ENCODE data around the gene RBM18. TPM values are rescaled to one million over a fixed set of nuclear protein-coding genes. Genes with fewer than 3 reads are reported as not detected.

RBM18 gene, protein sequence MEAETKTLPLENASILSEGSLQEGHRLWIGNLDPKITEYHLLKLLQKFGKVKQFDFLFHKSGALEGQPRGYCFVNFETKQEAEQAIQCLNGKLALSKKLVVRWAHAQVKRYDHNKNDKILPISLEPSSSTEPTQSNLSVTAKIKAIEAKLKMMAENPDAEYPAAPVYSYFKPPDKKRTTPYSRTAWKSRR
- total RNA-seq: 11.1 and 11.2 TPM in 2 replicates

DNA sequence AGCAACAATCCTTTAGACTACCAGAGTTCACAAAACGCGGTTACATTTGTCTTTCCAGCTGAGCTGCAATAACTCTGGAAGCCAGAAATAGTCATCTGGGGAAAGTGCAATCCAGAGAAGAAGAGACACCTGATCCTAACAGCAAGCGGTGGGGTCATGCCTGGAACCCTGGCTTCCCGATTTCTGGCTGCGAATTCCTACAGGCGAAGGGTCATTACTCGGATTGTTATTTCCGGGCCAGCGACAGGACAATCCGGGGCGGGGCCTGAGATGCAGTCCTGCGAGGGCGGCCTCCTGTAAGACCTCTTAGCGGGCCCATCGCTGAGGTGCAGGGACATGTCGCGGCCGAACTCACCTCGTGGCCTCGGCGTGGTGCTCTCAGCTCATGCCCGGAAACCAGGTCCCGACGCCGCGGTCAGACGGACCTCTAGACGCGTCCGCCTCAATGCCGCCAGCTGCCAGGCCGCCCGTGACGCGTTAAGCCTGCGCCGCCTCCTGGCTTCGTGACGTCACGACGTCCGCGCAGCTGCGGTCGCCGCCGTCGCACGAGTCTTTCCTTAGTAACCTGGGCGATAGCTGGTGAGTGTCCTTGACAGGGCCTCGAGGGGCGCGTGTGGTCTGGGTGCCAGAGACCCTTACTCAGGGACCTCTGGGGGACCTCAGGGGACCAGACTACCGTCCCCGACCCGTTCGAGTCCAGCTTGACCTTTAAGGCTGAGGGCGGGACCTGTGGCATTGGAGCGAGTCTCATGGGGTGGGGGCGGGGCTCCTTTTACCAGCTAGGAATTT lies at the start of gene RBM18, which contains the start of gene MRRF:
TSS of gene RBM18 (minus strand) at position 481 of the 789 bp plus-strand sequence. CDS start 3,348 bp downstream, outside the sequence.
TSS of gene MRRF (plus strand) at position 523 of the 789 bp plus-strand sequence. CDS start 6,010 bp downstream, outside the sequence.

DNA sequence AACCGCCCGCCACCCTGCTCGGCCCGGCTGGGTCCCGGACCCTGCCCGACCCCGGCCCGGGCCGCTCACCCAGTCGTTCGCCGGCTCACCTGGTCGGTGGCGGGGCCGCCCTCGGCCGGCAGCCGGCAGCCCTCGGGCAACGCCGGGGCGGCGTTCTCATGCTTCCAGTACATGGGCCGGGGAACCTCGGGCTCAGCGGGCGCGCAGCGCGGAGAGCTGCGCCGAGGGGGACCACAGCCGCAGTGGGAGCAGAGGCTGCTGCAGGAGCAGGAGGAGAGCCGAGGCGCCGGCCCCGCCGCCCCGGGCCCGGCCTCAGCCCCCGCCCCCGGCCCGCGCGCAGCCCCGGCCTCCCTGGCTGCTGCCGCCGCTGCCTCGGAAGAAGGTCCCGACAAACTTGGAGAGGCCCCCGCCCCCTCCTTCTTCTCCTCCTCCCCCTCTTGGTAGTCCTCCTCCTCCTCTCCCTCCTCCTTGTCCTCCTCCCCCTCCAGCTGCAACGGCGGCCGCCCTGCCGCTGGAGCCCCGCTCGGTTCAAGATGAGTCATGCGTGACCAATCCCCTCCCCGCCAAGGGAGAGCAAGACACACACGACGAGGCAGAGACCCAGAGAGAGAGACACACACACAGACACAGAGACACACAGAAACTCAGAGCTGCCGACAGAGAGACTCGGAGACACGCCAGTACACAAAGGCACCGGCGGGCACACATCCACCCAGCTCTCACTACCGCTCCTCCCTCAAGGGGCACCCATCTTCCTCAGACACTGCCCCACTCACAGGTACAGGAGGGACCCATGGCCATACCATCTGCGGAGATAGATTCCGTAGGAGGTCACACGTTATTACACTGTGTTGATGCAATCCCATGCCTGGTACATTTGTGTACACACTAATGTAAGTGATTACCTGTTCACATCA lies 35.8 kb downstream of the RBM18 start, which contains the start of gene LHX6:
TSS of gene LHX6 (minus strand) at position 390 of the 917 bp plus-strand sequence. CDS start at position 173, 217 bp downstream.

Other genes starting within 250 kb of the RBM18 start
- gene TTLL11, start 171.5 kb downstream of the RBM18 start, total RNA-seq: 6.4 and 6.7 TPM in 2 replicates
- gene NDUFA8, start 105.1 kb downstream of the RBM18 start, total RNA-seq: 17.9 and 27.1 TPM in 2 replicates
- 0.65 TPM in 1 of 2 replicates, not detected in the other for gene MORN5, start 104.9 kb downstream of the RBM18 start, total RNA-seq
- not detected in 2 replicates for gene LHX6, start 35.9 kb downstream of the RBM18 start, total RNA-seq
- 44.1 and 50.4 TPM in 2 replicates for gene MRRF, start within 50 bp of the RBM18 start, total RNA-seq
- 2.8 and 7.4 TPM in 2 replicates for gene PTGS1, start 106.2 kb upstream of the RBM18 start, total RNA-seq
- gene OR1J1, start 213.1 kb upstream of the RBM18 start, total RNA-seq: not detected in 2 replicates
- 0.26 and 0.32 TPM in 2 replicates for gene OR1J2, start 246.0 kb upstream of the RBM18 start, total RNA-seq

Data from articular chondrocyte of knee joint (primary cell).